C4-2B (cell line): ENCODE data around the gene PEX11B.

Source experiments
- H3K27ac ChIP-seq: fragments of 450-650 bp; 2 replicates; pipeline ENCODE4 v1.5.1; 2017
- CTCF ChIP-seq: fragments of 450-650 bp; conservative IDR thresholded peaks from 2 replicates; pipeline ENCODE4 v1.5.1; 2017; ENCODE audit warnings: mild to moderate bottlenecking
- ZFX ChIP-seq: fragments of 450-650 bp; IDR thresholded peaks from 2 replicates; pipeline ENCODE4 v1.6.1; 2017

The PEX11B gene

GRCh38 chr1:145891587-145892485 is 26.7 kb downstream of the PEX11B start:
- peak overlapping the region; percentile 85 for H3K27ac ChIP-seq
- peak; percentile 99 for TF ChIP-seq CTCF
- TF ChIP-seq ZFX = no peak

- peak overlapping the region; percentile 85; the same call in 1 of the 2 replicates for H3K27ac ChIP-seq
Observed at GRCh38 chr1:145891143-145891542, 27.4 kb downstream of the PEX11B start.

GRCh38 chr1:145889722-145890121 is 28.8 kb downstream of the PEX11B start:
- TF ChIP-seq ZFX (no peak), CTCF (no peak)
- peak overlapping the region; percentile 60 for H3K27ac ChIP-seq

More at GRCh38 chr1:145891143-145891542, 27.4 kb downstream of the PEX11B start:
- TF ChIP-seq ZFX = no peak
- TF ChIP-seq CTCF = no peak

GRCh38 chr1:145887631-145888030 is 30.9 kb downstream of the PEX11B start:
- no peak for TF ChIP-seq ZFX
- no peak for TF ChIP-seq CTCF
- no peak overlapping the region for H3K27ac ChIP-seq

- TF ChIP-seq ZFX (no peak), CTCF (no peak)
- no peak overlapping the region for H3K27ac ChIP-seq
Observed at GRCh38 chr1:145886816-145887215, 31.7 kb downstream of the PEX11B start.

- H3K27ac ChIP-seq = no peak overlapping the region
- no peak for TF ChIP-seq ZFX
Observed at GRCh38 chr1:145886390-145886789, 32.1 kb downstream of the PEX11B start.

GRCh38 chr1:145885738-145886287 is 32.7 kb downstream of the PEX11B start, which contains the start of gene ANKRD35:
TSS of gene ANKRD35 (minus strand) at chr1:145885866. CDS start at chr1:145885758, 108 bp downstream.
- TF ChIP-seq ZFX = no peak
- no peak for TF ChIP-seq CTCF
- H3K27ac ChIP-seq = no peak within 1 kb of the TSS
